ENCODE measurements around the gene LOC128125822.

LOC128125822 gene

GRCh38 chr6:63525186-63525878 lies 46.9 kb upstream of the LOC128125822 start:
- no peak overlapping the region for H2AFZ ChIP-seq
- H3K4me1 ChIP-seq (replicated peaks; ENCODE audit: insufficient read depth), result peaks cover 35% of the 10 kb centered on the region
- intact Hi-C loops (cut with micrococcal nuclease; ENCODE audit: unreplicated experiment), result no loop called here
- no peaks in the 10 kb centered on the region for H3K36me3 ChIP-seq (ENCODE audit: low read depth)
- no peak overlapping the region for H3K27ac ChIP-seq
- no peak overlapping the region for H3K4me3 ChIP-seq
- ChIA-PET CTCF (no interaction called here), POLR2A (ENCODE audit: unreplicated experiment) (no interaction called here)
- H3K9me3 ChIP-seq (ENCODE audit: insufficient read depth, low read depth), result no peaks in the 10 kb centered on the region
- H3K9me2 ChIP-seq (ENCODE audit: insufficient read depth), result no peaks in the 10 kb centered on the region
- no peaks in the 10 kb centered on the region for H4K20me1 ChIP-seq (ENCODE audit: insufficient read depth)
- no peaks in the 10 kb centered on the region for H3K27me3 ChIP-seq (ENCODE audit: insufficient read depth, low read depth)
- peaks cover 30% of the 10 kb centered on the region for H3F3A ChIP-seq (ENCODE audit: insufficient read depth, low read depth)
- DNase-seq, result no peak
- BruUV-seq (replicated peaks), result no TSS peak
- H3K79me2 ChIP-seq (ENCODE audit: low read depth), result no peaks in the 10 kb centered on the region
- H3K4me2 ChIP-seq, result no peak overlapping the region
- no peak for TF ChIP-seq EZH2 (IDR thresholded peaks at IDR 0.05; ENCODE audit: low read depth)
- TF ChIP-seq CTCF (conservative IDR thresholded peaks at IDR 0.05), result no peak

GRCh38 chr6:63526931-63527330 lies 45.3 kb upstream of the LOC128125822 start:
- Histone ChIP-seq H3K79me2 (ENCODE audit: low read depth) (no peaks in the 10 kb centered on the region), H3F3A (ENCODE audit: insufficient read depth, low read depth) (peaks cover 29% of the 10 kb centered on the region), H3K27ac (peak overlapping the region; percentile 20; the same call in 1 of the 2 replicates), H3K9me3 (ENCODE audit: insufficient read depth, low read depth) (no peaks in the 10 kb centered on the region), H3K36me3 (ENCODE audit: low read depth) (no peaks in the 10 kb centered on the region), H4K20me1 (ENCODE audit: insufficient read depth) (no peaks in the 10 kb centered on the region), H3K4me2 (peak overlapping the region; percentile 45; the same call in 1 of the 2 replicates), H3K4me3 (no peak overlapping the region), H3K27me3 (ENCODE audit: insufficient read depth, low read depth) (no peaks in the 10 kb centered on the region), H2AFZ (no peak overlapping the region), H3K9me2 (ENCODE audit: insufficient read depth) (no peaks in the 10 kb centered on the region), H3K4me1 (replicated peaks; ENCODE audit: insufficient read depth) (peaks cover 34% of the 10 kb centered on the region)
- no peak for TF ChIP-seq CTCF (conservative IDR thresholded peaks at IDR 0.05)
- no peak for TF ChIP-seq EZH2 (IDR thresholded peaks at IDR 0.05; ENCODE audit: low read depth)
- intact Hi-C loops (cut with micrococcal nuclease; ENCODE audit: unreplicated experiment), result loop anchor here (1.0 kb wide), 2 partner anchors 10 to 45 kb away; partner anchors contain the start of genes LOC128125822 and PTP4A1
- CTCF ChIA-PET, result no interaction called here
- BruUV-seq (replicated peaks), result no TSS peak
- DNase-seq, result no peak
- POLR2A ChIA-PET (ENCODE audit: unreplicated experiment), result no interaction called here

GRCh38 chr6:63527658-63528514 lies 44.4 kb upstream of the LOC128125822 start:
- Histone ChIP-seq H3K79me2 (ENCODE audit: low read depth) (no peaks in the 10 kb centered on the region), H2AFZ (no peak overlapping the region), H3K4me1 (replicated peaks; ENCODE audit: insufficient read depth) (peaks cover 24% of the 10 kb centered on the region), H3K36me3 (ENCODE audit: low read depth) (no peaks in the 10 kb centered on the region), H3K27me3 (ENCODE audit: insufficient read depth, low read depth) (no peaks in the 10 kb centered on the region), H3K4me2 (peak overlapping the region; percentile 45), H4K20me1 (ENCODE audit: insufficient read depth) (no peaks in the 10 kb centered on the region), H3F3A (ENCODE audit: insufficient read depth, low read depth) (peaks cover 20% of the 10 kb centered on the region), H3K9me3 (ENCODE audit: insufficient read depth, low read depth) (no peaks in the 10 kb centered on the region), H3K4me3 (no peak overlapping the region), H3K27ac (peak overlapping the region; percentile 43), H3K9me2 (ENCODE audit: insufficient read depth) (no peaks in the 10 kb centered on the region)
- BruUV-seq (replicated peaks), result TSS peak; percentile 57
- TF ChIP-seq CTCF (conservative IDR thresholded peaks at IDR 0.05), result no peak
- no peak for TF ChIP-seq EZH2 (IDR thresholded peaks at IDR 0.05; ENCODE audit: low read depth)
- CTCF ChIA-PET, result interaction anchor here (0.7 kb wide), 1 partner anchor 47 kb away, joined by 3 read pairs; no protein-coding TSS in a partner anchor
- POLR2A ChIA-PET (ENCODE audit: unreplicated experiment), result interaction anchor here (0.6 kb wide), 2 partner anchors 121 to 159 kb away, joined by 3 read pairs; no protein-coding TSS in a partner anchor
- DNase-seq, result peak; percentile 77 to 92
- intact Hi-C loops (cut with micrococcal nuclease; ENCODE audit: unreplicated experiment), result loop anchor here (1.0 kb wide), 2 partner anchors 9 to 44 kb away; partner anchors contain the start of genes LOC128125822 and PTP4A1
